Neural cell (in vitro differentiated cells): ENCODE data around the gene AGK. TPM values are rescaled to one million over a fixed set of nuclear protein-coding genes. Genes with fewer than 3 reads are reported as not detected.

Experiments
- H2AFZ ChIP-seq: fragments of 200-600, 300-800 bp; sonication (generic), shearing (Covaris generic); 2 replicates; pipeline ENCODE4 v1.6.0; 2014; ENCODE audit warnings: low read depth, mild to moderate bottlenecking, antibody characterized with exemption, low read length, moderate library complexity
- H3F3A ChIP-seq: fragments of 200-600 bp; shearing (Covaris generic); 2 replicates; pipeline ENCODE4 v1.6.1; 2016; ENCODE audit warnings: mild to moderate bottlenecking, moderate library complexity, mixed read lengths, antibody characterized with exemption, low read length; ENCODE audit not compliant: insufficient read depth, poor library complexity, severe bottlenecking
- H3K27ac ChIP-seq: fragments of 200-600, 300-800 bp; sonication (generic), shearing (Covaris generic); 2 replicates; pipeline ENCODE4 v1.5.1; 2014; ENCODE audit warnings: mild to moderate bottlenecking, low read length, moderate library complexity
- H3K27me3 ChIP-seq: fragments of 300-800, 200-600 bp; sonication (generic), shearing (Covaris generic); 2 replicates; pipeline ENCODE4 v1.6.0; 2014; ENCODE audit warnings: mild to moderate bottlenecking, low read depth, low read length, moderate library complexity; ENCODE audit not compliant: insufficient read depth
- H3K36me3 ChIP-seq: fragments of 300-800, 200-600 bp; sonication (generic), shearing (Covaris generic); 2 replicates; pipeline ENCODE4 v1.5.1; 2014; ENCODE audit warnings: mild to moderate bottlenecking, antibody characterized with exemption, low read length, moderate library complexity; ENCODE audit not compliant: insufficient read depth
- H3K4me2 ChIP-seq: fragments of 300-800, 200-600 bp; sonication (generic), shearing (Covaris generic); 2 replicates; pipeline ENCODE4 v1.6.0; 2014; ENCODE audit warnings: mild to moderate bottlenecking, low read length
- H3K4me3 ChIP-seq: fragments of 300-800, 200-600 bp; sonication (generic), shearing (Covaris generic); 2 replicates; pipeline ENCODE4 v1.5.1; 2014; ENCODE audit warnings: mild to moderate bottlenecking, low read length, moderate library complexity
- H3K79me2 ChIP-seq: fragments of 200-600 bp; shearing (Covaris generic); replicated peaks from 2 replicates; pipeline ENCODE4 v1.6.0; 2014; ENCODE audit warnings: mild to moderate bottlenecking, low read length, moderate library complexity; ENCODE audit not compliant: insufficient read depth
- H3K9ac ChIP-seq: fragments of 300-800, 200-600 bp; sonication (generic), shearing (Covaris generic); 2 replicates; pipeline ENCODE4 v1.6.1; 2016; ENCODE audit warnings: mild to moderate bottlenecking, low read length, mixed read lengths
- H3K9me2 ChIP-seq: fragments of 200-600 bp; shearing (Covaris generic); 2 replicates; pipeline ENCODE4 v1.6.1; 2016; ENCODE audit warnings: mild to moderate bottlenecking, low read length, mixed read lengths; ENCODE audit not compliant: insufficient read depth
- H3K9me3 ChIP-seq: fragments of 200-600, 300-800 bp; sonication (generic), shearing (Covaris generic); 2 replicates; pipeline ENCODE4 v1.6.1; 2016; ENCODE audit warnings: mild to moderate bottlenecking, mixed run types, low read length, moderate library complexity, mixed read lengths
- H4K20me1 ChIP-seq: fragments of 200-600 bp; shearing (Covaris generic); 2 replicates; pipeline ENCODE4 v1.6.1; 2016; ENCODE audit warnings: mild to moderate bottlenecking, mixed run types; ENCODE audit not compliant: insufficient read depth
- EP300 ChIP-seq: fragments of 450-650 bp; conservative IDR thresholded peaks from 2 replicates; pipeline ENCODE4 v1.6.1; 2014; ENCODE audit warnings: antibody characterized with exemption, mild to moderate bottlenecking, moderate library complexity; ENCODE audit not compliant: poor library complexity, severe bottlenecking
- EZH2 ChIP-seq: fragments of 200-600, 300-800 bp; shearing (Covaris generic), sonication (generic); IDR thresholded peaks from 2 replicates; pipeline ENCODE4 v1.6.1; 2014; ENCODE audit warnings: antibody characterized with exemption, low read length, borderline replicate concordance, mild to moderate bottlenecking; ENCODE audit not compliant: insufficient read depth, poor library complexity, severe bottlenecking
- MXI1 ChIP-seq: fragments of 450-650 bp; conservative IDR thresholded peaks from 2 replicates; pipeline ENCODE4 v1.6.1; 2014; ENCODE audit warnings: antibody characterized with exemption, mild to moderate bottlenecking; ENCODE audit not compliant: poor library complexity, severe bottlenecking
- POLR2AphosphoS5 ChIP-seq: IDR thresholded peaks from 2 replicates; pipeline ENCODE4 v1.6.1; 2012
- RAD21 ChIP-seq: fragments of 450-650 bp; conservative IDR thresholded peaks from 2 replicates; pipeline ENCODE4 v1.6.1; 2014; ENCODE audit warnings: antibody characterized with exemption, mild to moderate bottlenecking, moderate library complexity
- REST ChIP-seq: IDR thresholded peaks from 2 replicates; pipeline ENCODE4 v1.6.1; 2012; ENCODE audit warnings: borderline replicate concordance
- SMC3 ChIP-seq: fragments of 450-650 bp; conservative IDR thresholded peaks from 2 replicates; pipeline ENCODE4 v1.6.1; 2014; ENCODE audit warnings: antibody characterized with exemption, mild to moderate bottlenecking, moderate library complexity; ENCODE audit not compliant: poor library complexity
- TAF1 ChIP-seq: IDR thresholded peaks from 2 replicates; pipeline ENCODE4 v1.6.1; 2012; ENCODE audit warnings: low read depth
- polyA plus RNA-seq: library from polyadenylated mRNA; depleted of rRNA; stranded (reverse); fragments of >200 nt; gene quantifications from 2 replicates; pipeline ENCODE4 v1.2.3, GENCODE V29; 2014
- TF ChIP-seq, protein P1 (sequence below): fragments of 450-650 bp; IDR thresholded peaks from 2 replicates; pipeline ENCODE4 v1.5.1; 2014; ENCODE audit warnings: antibody characterized with exemption, mild to moderate bottlenecking, moderate library complexity; ENCODE audit not compliant: poor library complexity, severe bottlenecking

The AGK gene
- polyA plus RNA-seq, 1 donor from 2014 or later, result 59.8 TPM

GRCh38 chr7:141685285-141686023, 134.2 kb downstream of the AGK start:
- TF ChIP-seq SMC3 (no peak), MXI1 (no peak), POLR2AphosphoS5 (no peak), RAD21 (no peak), TAF1 (no peak), EP300 (no peak), REST (no peak), EZH2 (no peak)
- TF ChIP-seq, protein P1, sequence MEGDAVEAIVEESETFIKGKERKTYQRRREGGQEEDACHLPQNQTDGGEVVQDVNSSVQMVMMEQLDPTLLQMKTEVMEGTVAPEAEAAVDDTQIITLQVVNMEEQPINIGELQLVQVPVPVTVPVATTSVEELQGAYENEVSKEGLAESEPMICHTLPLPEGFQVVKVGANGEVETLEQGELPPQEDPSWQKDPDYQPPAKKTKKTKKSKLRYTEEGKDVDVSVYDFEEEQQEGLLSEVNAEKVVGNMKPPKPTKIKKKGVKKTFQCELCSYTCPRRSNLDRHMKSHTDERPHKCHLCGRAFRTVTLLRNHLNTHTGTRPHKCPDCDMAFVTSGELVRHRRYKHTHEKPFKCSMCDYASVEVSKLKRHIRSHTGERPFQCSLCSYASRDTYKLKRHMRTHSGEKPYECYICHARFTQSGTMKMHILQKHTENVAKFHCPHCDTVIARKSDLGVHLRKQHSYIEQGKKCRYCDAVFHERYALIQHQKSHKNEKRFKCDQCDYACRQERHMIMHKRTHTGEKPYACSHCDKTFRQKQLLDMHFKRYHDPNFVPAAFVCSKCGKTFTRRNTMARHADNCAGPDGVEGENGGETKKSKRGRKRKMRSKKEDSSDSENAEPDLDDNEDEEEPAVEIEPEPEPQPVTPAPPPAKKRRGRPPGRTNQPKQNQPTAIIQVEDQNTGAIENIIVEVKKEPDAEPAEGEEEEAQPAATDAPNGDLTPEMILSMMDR, result no peak
- H3K79me2 ChIP-seq, result no peaks in the 10 kb centered on the region
- no peak overlapping the region for H3K4me3 ChIP-seq
- no peaks in the 10 kb centered on the region for H3K9me3 ChIP-seq
- H3F3A ChIP-seq, result no peaks in the 10 kb centered on the region
- no peak overlapping the region for H3K27ac ChIP-seq
- no peak overlapping the region for H3K9ac ChIP-seq
- H3K36me3 ChIP-seq, result no peaks in the 10 kb centered on the region
- H2AFZ ChIP-seq, result no peak overlapping the region
- no peak overlapping the region for H3K4me2 ChIP-seq
- no peaks in the 10 kb centered on the region for H4K20me1 ChIP-seq
- no peaks in the 10 kb centered on the region for H3K27me3 ChIP-seq
- no peaks in the 10 kb centered on the region for H3K9me2 ChIP-seq

GRCh38 chr7:141686074-141686473, 134.9 kb downstream of the AGK start:
- TF ChIP-seq RAD21 (no peak), POLR2AphosphoS5 (no peak), EP300 (no peak), EZH2 (no peak), MXI1 (no peak), SMC3 (no peak), REST (no peak), TAF1 (no peak)
- TF ChIP-seq, protein P1, result no peak
- Histone ChIP-seq H3F3A (no peaks in the 10 kb centered on the region), H3K4me3 (no peak overlapping the region), H3K36me3 (no peaks in the 10 kb centered on the region), H3K4me2 (no peak overlapping the region), H3K9me3 (no peaks in the 10 kb centered on the region), H3K27ac (no peak overlapping the region), H4K20me1 (no peaks in the 10 kb centered on the region), H3K9ac (no peak overlapping the region), H3K9me2 (no peaks in the 10 kb centered on the region), H3K27me3 (no peaks in the 10 kb centered on the region), H2AFZ (no peak overlapping the region), H3K79me2 (no peaks in the 10 kb centered on the region)
